HG03457 (cell line): Measurements from ENCODE around the gene MMAB.

ENCODE experiments used
- ATAC-seq: cut with Tn5 transposase; IDR thresholded peaks from one replicate; pipeline ENCODE4 v1.9.1; 2021; ENCODE audit warnings: moderate number of reproducible peaks; ENCODE audit not compliant: unreplicated experiment

MMAB gene

DNA sequence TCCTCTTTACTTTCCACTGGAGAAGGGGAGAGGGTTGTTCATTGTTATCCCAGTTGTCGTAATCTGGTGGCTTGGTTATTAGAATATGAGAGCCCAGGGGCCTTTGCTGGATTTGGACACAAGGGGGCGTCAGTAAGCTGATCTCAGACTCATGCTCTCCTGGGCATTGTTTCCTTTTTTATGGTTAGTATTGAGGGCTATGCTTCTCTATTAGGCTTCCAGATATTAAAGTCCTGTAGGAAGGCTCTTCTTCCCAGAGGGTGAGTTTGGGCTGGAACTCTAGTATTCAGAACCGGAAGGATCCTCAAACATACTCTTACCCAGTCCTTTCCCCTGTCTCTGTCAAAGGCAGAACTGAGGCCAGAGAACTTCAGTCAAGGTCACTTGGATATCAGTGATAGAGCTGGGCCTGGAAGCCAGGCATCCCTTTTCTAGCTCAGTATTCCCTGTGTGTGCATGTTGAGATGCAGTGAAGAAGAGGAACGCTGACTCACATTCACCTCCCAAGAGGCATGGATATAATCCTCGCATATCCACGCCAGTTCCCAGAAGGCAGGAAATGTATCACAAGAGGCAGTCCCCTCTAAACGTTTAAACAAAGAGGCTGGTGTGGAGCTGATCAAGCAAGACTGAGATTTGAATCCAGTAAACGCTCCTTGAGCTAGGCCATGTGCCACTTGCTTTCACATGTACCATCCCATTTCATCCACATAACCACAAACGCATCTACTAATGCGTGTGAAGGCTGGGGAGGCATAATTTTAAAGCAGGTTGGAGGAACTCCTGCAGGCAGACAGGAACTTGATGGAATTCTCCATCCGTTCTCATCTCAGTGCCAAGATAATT lies 54.3 kb downstream of the MMAB start:
- ATAC-seq: no peak

- no peak for ATAC-seq
Observed at GRCh38 chr12:109517619-109518018, 55.7 kb downstream of the MMAB start.

GRCh38 chr12:109513977-109514376 lies 59.3 kb downstream of the MMAB start:
- no peak for ATAC-seq

DNA sequence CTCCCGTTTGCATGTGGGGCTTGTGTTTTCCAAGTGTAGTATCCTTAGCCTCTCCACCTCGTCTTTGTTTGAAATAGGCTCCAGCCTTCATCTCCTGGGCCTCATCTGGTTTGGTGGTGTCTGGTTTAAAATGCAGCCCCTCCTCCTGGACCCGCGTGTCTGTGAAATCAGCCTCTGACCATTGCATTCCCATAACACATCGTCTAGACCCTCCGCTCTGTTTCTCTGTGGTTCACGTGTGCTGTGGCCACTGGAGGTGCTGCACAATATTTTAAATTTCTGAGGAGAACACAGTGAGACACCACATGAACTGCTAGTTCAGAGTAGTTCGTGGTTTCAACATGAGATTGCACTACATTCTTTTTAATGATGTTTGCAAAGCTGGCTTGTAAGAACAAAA lies 60.3 kb downstream of the MMAB start:
- no peak for ATAC-seq

DNA sequence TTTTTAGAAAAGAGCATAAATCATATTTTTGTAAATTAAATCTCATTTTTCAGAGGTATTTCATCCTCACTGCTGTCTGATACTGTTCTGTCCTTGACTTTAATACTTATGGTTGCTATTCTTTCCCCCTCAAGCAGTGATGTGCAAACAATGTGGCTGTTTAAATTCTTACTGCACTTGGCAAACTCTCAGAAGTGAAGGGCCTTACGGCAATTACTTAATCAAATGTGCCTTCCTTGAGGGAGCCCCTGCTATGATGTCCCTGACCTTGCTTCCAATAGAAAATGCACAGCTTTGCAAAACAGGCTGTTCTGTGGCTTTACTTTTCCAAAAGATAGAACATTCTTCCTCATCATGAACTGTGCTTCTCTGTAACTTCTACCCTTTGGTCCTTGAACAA lies 60.7 kb downstream of the MMAB start:
- ATAC-seq: no peak

DNA sequence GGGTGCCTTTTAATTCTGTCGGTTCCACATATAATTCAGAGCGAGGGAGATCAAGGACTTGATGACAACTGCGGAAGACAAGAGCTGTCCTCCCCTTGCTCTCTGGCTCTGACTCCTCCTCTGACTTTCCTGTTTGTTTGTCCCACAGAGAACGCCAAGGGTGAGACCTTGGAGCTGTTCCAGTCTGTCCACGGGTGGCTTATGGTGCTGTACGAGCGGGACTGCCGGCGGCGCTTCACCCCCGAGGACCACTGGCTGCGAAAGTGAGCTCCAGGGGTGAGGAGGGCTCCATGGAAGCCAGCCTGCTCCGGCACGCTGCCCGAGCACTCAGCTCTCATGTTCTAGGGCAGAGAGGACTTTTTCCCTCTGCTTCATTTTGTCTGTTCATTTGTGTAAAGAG lies 63.1 kb downstream of the MMAB start:
- no peak for ATAC-seq

- no peak for ATAC-seq
Observed at GRCh38 chr12:109504068-109504467, 69.2 kb downstream of the MMAB start.
